GM23338 (cell line): Measurements from ENCODE around the gene SCO2. TPM values are rescaled to one million over a fixed set of nuclear protein-coding genes. Genes with fewer than 3 reads are reported as not detected.

Source experiments
- ATAC-seq: fragments of 200-7000 bp; cut with Tn5 transposase; 3 replicates; pipeline ENCODE4 v1.9.1; 2020
- DNase-seq: peaks from one replicate; pipeline ENCODE4 v3.0.0-alpha.2; 2015; ENCODE audit warnings: low spot score
- H2AFZ ChIP-seq: fragments of 200-600 bp; sonication (generic); 2 replicates; pipeline ENCODE4 v1.8.0; 2016; ENCODE audit warnings: antibody characterized with exemption, mild to moderate bottlenecking, moderate library complexity
- H3F3A ChIP-seq: fragments of 200-600 bp; sonication (generic); replicated peaks from 2 replicates; pipeline ENCODE4 v1.8.0; 2017; ENCODE audit warnings: antibody characterized with exemption, mixed run types, low read depth
- H3K27ac ChIP-seq: fragments of 200-600 bp; sonication (generic); 2 replicates; pipeline ENCODE4 v1.6.1; 2016; ENCODE audit warnings: low read depth
- H3K27me3 ChIP-seq: fragments of 200-600 bp; sonication (generic); 2 replicates; pipeline ENCODE4 v1.8.0; 2016; ENCODE audit warnings: mild to moderate bottlenecking, mixed run types, moderate library complexity; ENCODE audit not compliant: insufficient read depth
- H3K36me3 ChIP-seq: fragments of 200-600 bp; sonication (generic); 2 replicates; pipeline ENCODE4 v1.8.0; 2016; ENCODE audit warnings: mild to moderate bottlenecking; ENCODE audit not compliant: insufficient read depth
- H3K4me1 ChIP-seq: fragments of 200-600 bp; sonication (generic); 2 replicates; pipeline ENCODE4 v1.8.0; 2016; ENCODE audit warnings: mild to moderate bottlenecking, moderate library complexity; ENCODE audit not compliant: insufficient read depth
- H3K4me2 ChIP-seq: fragments of 200-600 bp; sonication (generic); 2 replicates; pipeline ENCODE4 v1.7.1; 2017; ENCODE audit warnings: mixed run types
- H3K4me3 ChIP-seq: fragments of 200-600 bp; sonication (generic); 2 replicates; pipeline ENCODE4 v1.6.1; 2016; ENCODE audit warnings: mixed run types
- H3K79me2 ChIP-seq: fragments of 200-600 bp; sonication (generic); replicated peaks from 2 replicates; pipeline ENCODE4 v1.8.0; 2017; ENCODE audit warnings: mild to moderate bottlenecking; ENCODE audit not compliant: insufficient read depth
- H3K9me2 ChIP-seq: fragments of 200-600 bp; sonication (generic); 2 replicates; pipeline ENCODE4 v1.8.0; 2017; ENCODE audit not compliant: insufficient read depth
- H4K20me1 ChIP-seq: fragments of 200-600 bp; sonication (generic); replicated peaks from 2 replicates; pipeline ENCODE4 v1.8.0; 2017; ENCODE audit warnings: mild to moderate bottlenecking; ENCODE audit not compliant: insufficient read depth
- H3K27ac Mint-ChIP-seq: 2 replicates; pipeline ENCODE4 v1.8.0; 2020; ENCODE audit warnings: inconsistent platforms, mild to moderate bottlenecking, moderate library complexity, mixed read lengths
- H3K27me3 Mint-ChIP-seq: 3 replicates; pipeline ENCODE4 v1.8.0; 2022; ENCODE audit warnings: low read depth, mild to moderate bottlenecking, moderate library complexity, mixed read lengths, inconsistent platforms; ENCODE audit not compliant: insufficient read depth, poor library complexity
- H3K36me3 Mint-ChIP-seq: 3 replicates; pipeline ENCODE4 v1.8.0; 2021; ENCODE audit warnings: low read depth, mild to moderate bottlenecking, inconsistent platforms, moderate library complexity, mixed read lengths
- H3K4me1 Mint-ChIP-seq: 3 replicates; pipeline ENCODE4 v1.8.0; 2020; ENCODE audit warnings: mild to moderate bottlenecking, inconsistent platforms, mixed read lengths
- H3K4me3 Mint-ChIP-seq: 3 replicates; pipeline ENCODE4 v1.8.0; 2021; ENCODE audit warnings: moderate library complexity, mild to moderate bottlenecking, inconsistent platforms, mixed read lengths
- H3K9me3 Mint-ChIP-seq: 3 replicates; pipeline ENCODE4 v1.8.0; 2020; ENCODE audit warnings: moderate library complexity, mild to moderate bottlenecking, inconsistent platforms, mixed read lengths
- CREB1 ChIP-seq: fragments of 250-450 bp; sonication (Bioruptor Pico); IDR thresholded peaks from 2 replicates; pipeline ENCODE4 v1.5.0; 2020; ENCODE audit warnings: low read depth, mild to moderate bottlenecking, moderate library complexity
- CTCF ChIP-seq, 2 experiments: fragments of 200-600 bp in 1 of 2; sonication (generic) in 1 of 2; conservative IDR thresholded peaks; 2 replicates each; pipeline versions ENCODE4 v1.5.1 to v1.6.1; 2016 to 2017; ENCODE audit warnings: antibody characterized with exemption in 2 of 2, low read depth in 2 of 2, mild to moderate bottlenecking in 2 of 2, moderate library complexity in 1 of 2
- ETS1 ChIP-seq: IDR thresholded peaks from 2 replicates; pipeline ENCODE4 v1.6.1; 2016; ENCODE audit warnings: antibody characterized with exemption
- EZH2 ChIP-seq: fragments of 200-600 bp; sonication (generic); IDR thresholded peaks from one replicate; pipeline ENCODE4 v1.8.0; 2017; ENCODE audit warnings: antibody characterized with exemption, mild to moderate bottlenecking, low read depth; ENCODE audit not compliant: unreplicated experiment
- EZH2phosphoT487 ChIP-seq: fragments of 200-600 bp; sonication (generic); IDR thresholded peaks from one replicate; pipeline ENCODE4 v1.8.1; 2018; ENCODE audit warnings: antibody characterized with exemption; ENCODE audit not compliant: unreplicated experiment
- POLR2AphosphoS5 ChIP-seq: IDR thresholded peaks from 2 replicates; pipeline ENCODE4 v1.6.1; 2016; ENCODE audit warnings: antibody characterized with exemption, low read depth
- STAT1 ChIP-seq: IDR thresholded peaks from one replicate; pipeline ENCODE4 v1.6.1; 2016; ENCODE audit warnings: antibody characterized with exemption; ENCODE audit not compliant: unreplicated experiment
- ZNF114 ChIP-seq: fragments of 250-450 bp; sonication (Bioruptor Pico); IDR thresholded peaks from 2 replicates; pipeline ENCODE4 v1.5.0; 2020; ENCODE audit warnings: mild to moderate bottlenecking, moderate library complexity
- ZNF331 ChIP-seq: fragments of 250-450 bp; sonication (Bioruptor Pico); IDR thresholded peaks from 2 replicates; pipeline ENCODE4 v1.5.0; 2020; ENCODE audit warnings: low read depth, mild to moderate bottlenecking, moderate library complexity
- polyA plus RNA-seq: library from polyadenylated mRNA; unstranded; fragments of >200 nt; fragmentation: Nextera tagmentation; extraction: Ambion mirVana; gene quantifications from 2 replicates; pipeline ENCODE4 v1.2.1, GENCODE V29; 2016
- total RNA-seq: library from RNA; depleted of rRNA; stranded (reverse); fragments of >200 nt; shearing (Covaris generic); gene quantifications from 2 replicates; pipeline ENCODE4 v1.2.3, GENCODE V29; 2014
- TF ChIP-seq, protein P1 (sequence below): IDR thresholded peaks from one replicate; pipeline ENCODE4 v1.6.1; 2018; ENCODE audit warnings: antibody characterized with exemption; ENCODE audit not compliant: unreplicated experiment

The SCO2 gene
- total and polyA plus RNA-seq, 2 experiments from 2014 or later = 2.6 to 4.9 TPM

GRCh38 chr22:50553310-50553709 lies 27.9 kb upstream of the SCO2 start (continued):
- TF ChIP-seq, protein P1, sequence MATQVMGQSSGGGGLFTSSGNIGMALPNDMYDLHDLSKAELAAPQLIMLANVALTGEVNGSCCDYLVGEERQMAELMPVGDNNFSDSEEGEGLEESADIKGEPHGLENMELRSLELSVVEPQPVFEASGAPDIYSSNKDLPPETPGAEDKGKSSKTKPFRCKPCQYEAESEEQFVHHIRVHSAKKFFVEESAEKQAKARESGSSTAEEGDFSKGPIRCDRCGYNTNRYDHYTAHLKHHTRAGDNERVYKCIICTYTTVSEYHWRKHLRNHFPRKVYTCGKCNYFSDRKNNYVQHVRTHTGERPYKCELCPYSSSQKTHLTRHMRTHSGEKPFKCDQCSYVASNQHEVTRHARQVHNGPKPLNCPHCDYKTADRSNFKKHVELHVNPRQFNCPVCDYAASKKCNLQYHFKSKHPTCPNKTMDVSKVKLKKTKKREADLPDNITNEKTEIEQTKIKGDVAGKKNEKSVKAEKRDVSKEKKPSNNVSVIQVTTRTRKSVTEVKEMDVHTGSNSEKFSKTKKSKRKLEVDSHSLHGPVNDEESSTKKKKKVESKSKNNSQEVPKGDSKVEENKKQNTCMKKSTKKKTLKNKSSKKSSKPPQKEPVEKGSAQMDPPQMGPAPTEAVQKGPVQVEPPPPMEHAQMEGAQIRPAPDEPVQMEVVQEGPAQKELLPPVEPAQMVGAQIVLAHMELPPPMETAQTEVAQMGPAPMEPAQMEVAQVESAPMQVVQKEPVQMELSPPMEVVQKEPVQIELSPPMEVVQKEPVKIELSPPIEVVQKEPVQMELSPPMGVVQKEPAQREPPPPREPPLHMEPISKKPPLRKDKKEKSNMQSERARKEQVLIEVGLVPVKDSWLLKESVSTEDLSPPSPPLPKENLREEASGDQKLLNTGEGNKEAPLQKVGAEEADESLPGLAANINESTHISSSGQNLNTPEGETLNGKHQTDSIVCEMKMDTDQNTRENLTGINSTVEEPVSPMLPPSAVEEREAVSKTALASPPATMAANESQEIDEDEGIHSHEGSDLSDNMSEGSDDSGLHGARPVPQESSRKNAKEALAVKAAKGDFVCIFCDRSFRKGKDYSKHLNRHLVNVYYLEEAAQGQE = no peak
- TF ChIP-seq ZNF331 (CRISPR knock-in tag) = no peak
- TF ChIP-seq ZNF114 (CRISPR knock-in tag) = no peak
- TF ChIP-seq EZH2phosphoT487 = no peak

GRCh38 chr22:50551160-50551752 lies 25.9 kb upstream of the SCO2 start:
- no peak overlapping the region for H3K4me2 ChIP-seq
- no peaks in the 10 kb centered on the region for H3K4me1 ChIP-seq
- no peak for DNase-seq
- Mint-ChIP-seq H3K27me3 (peaks cover 21% of the 10 kb centered on the region), H3K9me3 (no peaks in the 10 kb centered on the region), H3K4me3 (no peak overlapping the region), H3K27ac (no peak overlapping the region), H3K4me1 (peaks cover 9% of the 10 kb centered on the region; the same call in 2 of the 3 replicates), H3K36me3 (no peaks in the 10 kb centered on the region)
- no peak overlapping the region for H3K4me3 ChIP-seq
- H3K27ac ChIP-seq = no peak overlapping the region
- ATAC-seq = no peak
- H3K27me3 ChIP-seq = peaks cover 18% of the 10 kb centered on the region; the same call in 1 of the 2 replicates
- no peaks in the 10 kb centered on the region for H3K79me2 ChIP-seq
- no peak overlapping the region for H2AFZ ChIP-seq
- H3K36me3 ChIP-seq = no peaks in the 10 kb centered on the region
- no peaks in the 10 kb centered on the region for H4K20me1 ChIP-seq
- H3F3A ChIP-seq = no peaks in the 10 kb centered on the region; the same call in 1 of the 2 replicates
- H3K9me2 ChIP-seq = no peaks in the 10 kb centered on the region
- TF ChIP-seq ETS1 (no peak), ZNF331 (CRISPR knock-in tag) (no peak), CTCF (conservative IDR thresholded peaks at IDR 0.05; ENCODE audit: low read depth in 2 of 2) (no peak), ZNF114 (CRISPR knock-in tag) (no peak), POLR2AphosphoS5 (no peak), EZH2phosphoT487 (no peak), CREB1 (no peak), EZH2 (no peak), STAT1 (no peak)
- TF ChIP-seq, protein P1 = no peak
